Iris pigment epithelial cell (primary cell): Measurements from ENCODE around the gene SLC22A12.
"Not testable (repeated sequence)": the region's sequence is repeated elsewhere in the genome, so short reads cannot be mapped to it uniquely, and the experiment has no call there.

ENCODE experiments used
- DNase-seq: peaks from one replicate; pipeline ENCODE4 v3.0.0-alpha.2; 2011; ENCODE audit warnings: low read depth

The SLC22A12 gene

GRCh38 chr11:64585150-64585549 lies 5.9 kb upstream of the SLC22A12 start:
- DNase-seq, result no peak

- DNase-seq, result no peak
Observed at GRCh38 chr11:64586366-64586765, 4.7 kb upstream of the SLC22A12 start.

- no peak for DNase-seq
Observed at GRCh38 chr11:64588701-64589100, 2.3 kb upstream of the SLC22A12 start.

GRCh38 chr11:64591257-64592233 lies 525 bp downstream of the SLC22A12 start:
- no peak for DNase-seq

GRCh38 chr11:64592234-64592615 lies 1.2 kb downstream of the SLC22A12 start:
- no peak for DNase-seq

- no peak for DNase-seq
Observed at GRCh38 chr11:64592656-64593055, 1.6 kb downstream of the SLC22A12 start.

- DNase-seq, result no peak
Observed at GRCh38 chr11:64593156-64594105, 2.4 kb downstream of the SLC22A12 start.

- DNase-seq, result no peak
Observed at GRCh38 chr11:64594159-64594939, 3.3 kb downstream of the SLC22A12 start.

- DNase-seq, result not testable (repeated sequence)
Observed at GRCh38 chr11:64595922-64596321, 4.9 kb downstream of the SLC22A12 start.

- no peak for DNase-seq
Observed at GRCh38 chr11:64597671-64598101, 6.7 kb downstream of the SLC22A12 start.

- no peak for DNase-seq
Observed at GRCh38 chr11:64598106-64598796, 7.2 kb downstream of the SLC22A12 start.

GRCh38 chr11:64598797-64599697 lies 8.0 kb downstream of the SLC22A12 start:
- DNase-seq, result no peak

- DNase-seq, result no peak
Observed at GRCh38 chr11:64599698-64600211, 8.7 kb downstream of the SLC22A12 start.

GRCh38 chr11:64600281-64600992 lies 9.4 kb downstream of the SLC22A12 start:
- no peak for DNase-seq

GRCh38 chr11:64601605-64602465 lies 10.8 kb downstream of the SLC22A12 start:
- no peak for DNase-seq

GRCh38 chr11:64602466-64603070 lies 11.5 kb downstream of the SLC22A12 start:
- no peak for DNase-seq

GRCh38 chr11:64603411-64604110 lies 12.5 kb downstream of the SLC22A12 start:
- no peak for DNase-seq
